C4-2B (cell line): ENCODE measurements around the gene CYTH4.

Experiments
- CTCF ChIP-seq: fragments of 450-650 bp; conservative IDR thresholded peaks from 2 replicates; pipeline ENCODE4 v1.5.1; 2017; ENCODE audit warnings: mild to moderate bottlenecking
- ZFX ChIP-seq: fragments of 450-650 bp; IDR thresholded peaks from 2 replicates; pipeline ENCODE4 v1.6.1; 2017

- TF ChIP-seq CTCF (no peak), ZFX (no peak)
These were observed 12.4 kb downstream of the CYTH4 start for GRCh38 chr22:37294747-37295146.
